WTC11 (cell line): ENCODE data around the gene SIKE1. TPM values are rescaled to one million over a fixed set of nuclear protein-coding genes. Genes with fewer than 3 reads are reported as not detected.
A peak's percentile ranks its signal among the peaks of the same experiment; 100 is the strongest.

ENCODE experiments used
- ATAC-seq: fragments of 200-7000 bp; cut with Tn5 transposase; 2 replicates; pipeline ENCODE4 v1.10.0; 2021; ENCODE audit warnings: mild to moderate bottlenecking, moderate library complexity
- CTCF ChIA-PET: fragments of 300-600 bp; sonication (Branson Sonifier 250); formaldehyde crosslinking; loops from one replicate; lab custom pipeline; 2021; ENCODE audit warnings: antibody characterized with exemption; lab: Charles Lee
- POLR2A ChIA-PET: fragments of 350-600 bp; sonication (Branson Sonifier 250); formaldehyde crosslinking; loops from one replicate; lab custom pipeline; 2021; ENCODE audit warnings: antibody characterized with exemption; lab: Charles Lee
- DNase-seq: peaks from one replicate; pipeline ENCODE4 v3.0.0; 2021; ENCODE audit warnings: low spot score
- H3K27ac Mint-ChIP-seq: 2 replicates; pipeline ENCODE4 v1.8.0; 2021; ENCODE audit warnings: mixed read lengths
- H3K27me3 Mint-ChIP-seq: 2 replicates; pipeline ENCODE4 v1.8.0; 2021; ENCODE audit warnings: low read depth, mild to moderate bottlenecking, moderate library complexity, mixed read lengths
- H3K36me3 Mint-ChIP-seq: 2 replicates; pipeline ENCODE4 v1.8.0; 2021; ENCODE audit warnings: mixed read lengths
- H3K4me1 Mint-ChIP-seq: 2 replicates; pipeline ENCODE4 v1.8.0; 2022; ENCODE audit warnings: mixed read lengths
- H3K4me3 Mint-ChIP-seq: 2 replicates; pipeline ENCODE4 v1.8.0; 2021; ENCODE audit warnings: mild to moderate bottlenecking, moderate library complexity, mixed read lengths
- H3K9me3 Mint-ChIP-seq: 2 replicates; pipeline ENCODE4 v1.8.0; 2021; ENCODE audit warnings: mixed read lengths
- AR ChIP-seq: fragments of 250-450 bp; sonication (Bioruptor Pico); IDR thresholded peaks from 2 replicates; pipeline ENCODE4 v1.9.0; 2021; ENCODE audit warnings: mild to moderate bottlenecking
- ATF3 ChIP-seq: sonication (generic); formaldehyde crosslinking; conservative IDR thresholded peaks from 2 replicates; pipeline ENCODE4 v1.8.1; 2022; ENCODE audit warnings: mild to moderate bottlenecking, missing genetic modification reagents
- CDX4 ChIP-seq: fragments of 250-450 bp; sonication (Bioruptor Pico); IDR thresholded peaks from 2 replicates; pipeline ENCODE4 v1.9.0; 2021; ENCODE audit warnings: moderate library complexity, mild to moderate bottlenecking, inconsistent platforms, borderline replicate concordance
- CREM ChIP-seq: sonication (generic); formaldehyde crosslinking; IDR thresholded peaks from 2 replicates; pipeline ENCODE4 v1.8.1; 2022; ENCODE audit warnings: mild to moderate bottlenecking, missing genetic modification reagents, moderate library complexity
- CTCF ChIP-seq: fragments of 200-600 bp; IDR thresholded peaks from 2 replicates; pipeline ENCODE4 v1.8.0; 2022; ENCODE audit warnings: antibody characterized with exemption
- E2F1 ChIP-seq: sonication (generic); formaldehyde crosslinking; IDR thresholded peaks from 2 replicates; pipeline ENCODE4 v1.8.0; 2022; ENCODE audit warnings: mild to moderate bottlenecking, missing genetic modification reagents
- FOXK1 ChIP-seq: sonication (generic); formaldehyde crosslinking; IDR thresholded peaks from 2 replicates; pipeline ENCODE4 v1.8.0; 2022; ENCODE audit warnings: mild to moderate bottlenecking, moderate library complexity, missing genetic modification reagents
- FOXP4 ChIP-seq: sonication (generic); formaldehyde crosslinking; IDR thresholded peaks from 2 replicates; pipeline ENCODE4 v1.8.0; 2022; ENCODE audit warnings: mild to moderate bottlenecking, missing genetic modification reagents
- HMGA2 ChIP-seq: fragments of 250-450 bp; sonication (Bioruptor Pico); IDR thresholded peaks from 2 replicates; pipeline ENCODE4 v1.4.0; 2021; ENCODE audit warnings: mild to moderate bottlenecking, moderate library complexity
- MLX ChIP-seq: sonication (generic); formaldehyde crosslinking; IDR thresholded peaks from 2 replicates; pipeline ENCODE4 v1.8.1; 2023; ENCODE audit warnings: mild to moderate bottlenecking, missing genetic modification reagents, moderate library complexity
- NR2C2 ChIP-seq: sonication (generic); formaldehyde crosslinking; IDR thresholded peaks from 2 replicates; pipeline ENCODE4 v1.8.0; 2022; ENCODE audit warnings: mild to moderate bottlenecking, missing genetic modification reagents
- TCF7 ChIP-seq: sonication (generic); formaldehyde crosslinking; IDR thresholded peaks from 2 replicates; pipeline ENCODE4 v1.8.0; 2022; ENCODE audit warnings: mild to moderate bottlenecking, low read depth, missing genetic modification reagents, moderate library complexity
- USF1 ChIP-seq: sonication (generic); formaldehyde crosslinking; IDR thresholded peaks from 2 replicates; pipeline ENCODE4 v1.8.0; 2022; ENCODE audit warnings: mild to moderate bottlenecking, missing genetic modification reagents
- ZNF219 ChIP-seq: sonication (generic); formaldehyde crosslinking; IDR thresholded peaks from 2 replicates; pipeline ENCODE4 v1.8.0; 2023; ENCODE audit warnings: missing genetic modification reagents, mild to moderate bottlenecking, borderline replicate concordance
- ZNF263 ChIP-seq: sonication (generic); formaldehyde crosslinking; IDR thresholded peaks from 2 replicates; pipeline ENCODE4 v1.8.1; 2022; ENCODE audit warnings: low read depth, mild to moderate bottlenecking, moderate library complexity, missing genetic modification reagents
- ZNF396 ChIP-seq: fragments of 250-450 bp; sonication (Bioruptor Pico); IDR thresholded peaks from 2 replicates; pipeline ENCODE4 v1.8.0; 2021; ENCODE audit warnings: mild to moderate bottlenecking, moderate library complexity, borderline replicate concordance
- ZNF532 ChIP-seq: fragments of 250-450 bp; sonication (Bioruptor Pico); IDR thresholded peaks from 2 replicates; pipeline ENCODE4 v1.9.0; 2021; ENCODE audit warnings: mild to moderate bottlenecking, borderline replicate concordance
- ZNF671 ChIP-seq: fragments of 250-450 bp; sonication (Bioruptor Pico); IDR thresholded peaks from 2 replicates; pipeline ENCODE4 v1.8.0; 2021; ENCODE audit warnings: mild to moderate bottlenecking
- ZSCAN18 ChIP-seq: fragments of 250-450 bp; sonication (Bioruptor Pico); IDR thresholded peaks from 2 replicates; pipeline ENCODE4 v2.1.2; 2022; ENCODE audit warnings: mild to moderate bottlenecking, moderate library complexity
- total RNA-seq: library from RNA; stranded (reverse); gene quantifications from 3 replicates; pipeline ENCODE4 v1.2.3, GENCODE V29; 2021

SIKE1 gene
- total RNA-seq, 1 experiment from 2014 or later = 68.7 TPM

GRCh38 chr1:114756009-114756892, 24.2 kb downstream of the SIKE1 start:
- ATAC-seq (no peak), DNase-seq (no peak)
- peak overlapping the region; percentile 100 for H3K27ac Mint-ChIP-seq
- peaks cover 9% of the 10 kb centered on the region for H3K9me3 Mint-ChIP-seq
- ChIA-PET CTCF (no interaction called here), POLR2A (interaction anchor here (0.7 to 1.7 kb wide), 3 partner anchors 24 to 40 kb away, joined by 3 to 5 read pairs (median 3); partner anchors contain the start of genes NRAS and SIKE1)
- H3K27me3 Mint-ChIP-seq = no peaks in the 10 kb centered on the region
- TF ChIP-seq CTCF = no peak
- no peak for TF ChIP-seq ZNF219
- TF ChIP-seq TCF7 (CRISPR knock-in tag) = no peak
- TF ChIP-seq ZNF263 (CRISPR knock-in tag) = no peak
- no peak for TF ChIP-seq CDX4 (CRISPR knock-in tag)
- TF ChIP-seq AR = no peak
- no peak for TF ChIP-seq ZNF671
- no peak for TF ChIP-seq FOXP4 (CRISPR knock-in tag)
- no peak for TF ChIP-seq HMGA2 (CRISPR knock-in tag)
- TF ChIP-seq E2F1 (CRISPR knock-in tag) = no peak
- TF ChIP-seq CREM (CRISPR knock-in tag) = no peak
- TF ChIP-seq MLX (CRISPR knock-in tag) = no peak
- TF ChIP-seq ATF3 = no peak
- TF ChIP-seq ZNF396 (CRISPR knock-in tag) = no peak
- no peak for TF ChIP-seq NR2C2 (CRISPR knock-in tag)
- TF ChIP-seq ZNF532 (CRISPR knock-in tag) = no peak
- TF ChIP-seq FOXK1 (CRISPR knock-in tag) = no peak
- TF ChIP-seq USF1 (CRISPR knock-in tag) = no peak
- no peak for TF ChIP-seq ZSCAN18
- peaks cover 61% of the 10 kb centered on the region for H3K4me1 Mint-ChIP-seq
- H3K36me3 Mint-ChIP-seq = peaks cover 15% of the 10 kb centered on the region
- H3K4me3 Mint-ChIP-seq = peak overlapping the region; percentile 99
